Motor neuron (in vitro differentiated cells): ENCODE measurements around the gene MYCN. TPM values are rescaled to one million over a fixed set of nuclear protein-coding genes. Genes with fewer than 3 reads are reported as not detected.
"Not testable (repeated sequence)": the region's sequence is repeated elsewhere in the genome, so short reads cannot be mapped to it uniquely, and the experiment has no call there.

Experiments used
- ATAC-seq, 8 experiments: fragments of 200-7000 bp; cut with Tn5 transposase; replicated peaks in 6 of 8; 2 replicates each; pipeline ENCODE4 v1.8.0; 2021; ENCODE audit warnings: mild to moderate bottlenecking in 8 of 8, moderate library complexity in 8 of 8
- H3K27ac ChIP-seq, 2 donors: fragments of 250-450 bp; sonication (Bioruptor Pico); 2 replicates each; pipeline ENCODE4 v1.9.0; 2021; ENCODE audit warnings: antibody characterized with exemption in 2 of 2, mild to moderate bottlenecking in 2 of 2, moderate library complexity in 1 of 2
- H3K4me1 ChIP-seq, 2 donors: fragments of 250-450 bp; sonication (Bioruptor Pico); replicated peaks in 1 of 2; 2 replicates each; pipeline ENCODE4 v1.6.1; 2021; ENCODE audit warnings: antibody characterized with exemption in 2 of 2, mild to moderate bottlenecking in 2 of 2, moderate library complexity in 1 of 2
- H3K4me3 ChIP-seq, 5 donors: fragments of 250-450 bp; sonication (Bioruptor Pico); 2 replicates each; pipeline ENCODE4 v1.9.0; 2021; ENCODE audit warnings: antibody characterized with exemption in 5 of 5, mild to moderate bottlenecking in 5 of 5, moderate library complexity in 4 of 5
- WGBS, 10 experiments: fragments of 450-650 bp; shearing (Covaris generic); methylation state at CpG; one replicate each; pipeline ENCODE4 v1.0.0; 2022; 5-methylcytosine and 5-hydroxymethylcytosine counted together
- in situ Hi-C, 9 experiments: fragments of 400-800 bp; cut with MboI; loops; one replicate each; pipeline ENCODE4 v1.15.0; 2021; ENCODE audit warnings: low sequenced_read_pairs in 9 of 9, low pct_unique_long_range_greater_than_20kb in 2 of 9; ENCODE audit not compliant: unreplicated experiment in 9 of 9
- total RNA-seq, 8 experiments: library from RNA; unstranded; fragments of 300-600 nt; gene quantifications; 2 replicates each; pipeline versions ENCODE4 v1.2.3 to v1.2.4, GENCODE V29; 2022

The MYCN gene
- total RNA-seq, 8 experiments from 2014 or later: 0.31 to 55.9 (median 17.9) TPM; not detected in 2

- Histone ChIP-seq H3K27ac (no peak overlapping the region), H3K4me1 (no peaks in the 10 kb centered on the region), H3K4me3 (no peak overlapping the region)
- in situ Hi-C loops: no loop called here
- ATAC-seq: no peak
- 0 to 96% (median 56%) methylated on average over 2 to 4 of the region's 6 CpGs; no CpG with 5 or more reads in 2 of the 10 experiments for WGBS, 10 experiments
These were observed 13.7 kb downstream of the MYCN start for GRCh38 chr2:15953891-15954680.

- 0 to 100% (median 93%) methylated on average over 1 to 8 of the region's 8 CpGs; no CpG with 5 or more reads in 1 of the 10 experiments for WGBS, 10 experiments
These were observed 14.4 kb downstream of the MYCN start for GRCh38 chr2:15954761-15955160.

GRCh38 chr2:15955232-15955988 lies 15.1 kb downstream of the MYCN start:
- WGBS, 10 experiments: 17 to 100% (median 71%) methylated on average over 1 to 7 of the region's 7 CpGs
- in situ Hi-C loops: no loop called here
- Histone ChIP-seq H3K4me1 (no peaks in the 10 kb centered on the region), H3K27ac (no peak overlapping the region), H3K4me3 (no peak overlapping the region)
- ATAC-seq: no peak

More at GRCh38 chr2:15954761-15955160, 14.4 kb downstream of the MYCN start:
- Histone ChIP-seq H3K4me1 (no peaks in the 10 kb centered on the region), H3K27ac (no peak overlapping the region), H3K4me3 (no peak overlapping the region)
- ATAC-seq: no peak
- in situ Hi-C loops: no loop called here

- in situ Hi-C loops: no loop called here
- no peak for ATAC-seq
- Histone ChIP-seq H3K4me1 (no peaks in the 10 kb centered on the region), H3K27ac (no peak overlapping the region), H3K4me3 (no peak overlapping the region)
- WGBS, 10 experiments: 0 to 97% (median 83%) methylated on average over 1 to 9 of the region's 9 CpGs; no CpG with 5 or more reads in 4 of the 10 experiments
These were observed 15.9 kb downstream of the MYCN start for GRCh38 chr2:15956230-15956629.

GRCh38 chr2:15956751-15957736 lies 16.7 kb downstream of the MYCN start:
- no peak overlapping the region for H3K27ac ChIP-seq
- no peak overlapping the region for H3K4me3 ChIP-seq
- no peak for ATAC-seq
- WGBS, 10 experiments: 30 to 100% (median 82%) methylated on average over 1 to 8 of the region's 16 CpGs; no CpG with 5 or more reads in 2 of the 10 experiments
- in situ Hi-C loops: no loop called here
- H3K4me1 ChIP-seq: no peaks in the 10 kb centered on the region

GRCh38 chr2:15957881-15958713 lies 17.7 kb downstream of the MYCN start:
- ATAC-seq: no peak
- 14 to 90% (median 67%) methylated on average over 1 to 9 of the region's 11 CpGs; no CpG with 5 or more reads in 2 of the 10 experiments for WGBS, 10 experiments
- no peak overlapping the region for H3K27ac ChIP-seq
- in situ Hi-C loops: no loop called here
- H3K4me1 ChIP-seq: no peaks in the 10 kb centered on the region
- H3K4me3 ChIP-seq: no peak overlapping the region

GRCh38 chr2:15959331-15960153 lies 19.2 kb downstream of the MYCN start:
- 0 to 100% (median 54%) methylated on average over 1 to 2 of the region's 4 CpGs; no CpG with 5 or more reads in 4 of the 10 experiments for WGBS, 10 experiments
- H3K4me1 ChIP-seq: no peaks in the 10 kb centered on the region
- no peak overlapping the region for H3K4me3 ChIP-seq
- H3K27ac ChIP-seq: no peak overlapping the region
- in situ Hi-C loops: no loop called here
- ATAC-seq: no peak

- ATAC-seq, H3K27ac ChIP-seq, H3K4me3 ChIP-seq, H3K4me1 ChIP-seq, in situ Hi-C loops: not testable (repeated sequence)
- WGBS, 10 experiments: 0 to 82% (median 0%) methylated on average over 1 to 2 of the region's 2 CpGs; no CpG with 5 or more reads in 3 of the 10 experiments
These were observed 19.8 kb downstream of the MYCN start for GRCh38 chr2:15960154-15960520.

GRCh38 chr2:15963109-15963976 lies 23.0 kb downstream of the MYCN start:
- WGBS, 10 experiments: 20 to 100% (median 95%) methylated on average over 1 to 4 of the region's 5 CpGs; no CpG with 5 or more reads in 1 of the 10 experiments
- H3K4me1 ChIP-seq: peaks cover 7 to 13% of the 10 kb centered on the region in 2 donors
- H3K4me3 ChIP-seq, in situ Hi-C loops, H3K27ac ChIP-seq, ATAC-seq: not testable (repeated sequence)

GRCh38 chr2:15963977-15964670 lies 23.8 kb downstream of the MYCN start:
- no peak for ATAC-seq
- Histone ChIP-seq H3K4me3 (no peak overlapping the region), H3K4me1 (peaks cover 7 to 13% of the 10 kb centered on the region in 2 donors), H3K27ac (no peak overlapping the region)
- 0 to 100% (median 53%) methylated on average over 1 to 4 of the region's 5 CpGs; no CpG with 5 or more reads in 2 of the 10 experiments for WGBS, 10 experiments
- in situ Hi-C loops: no loop called here
